ENCODE measurements around the gene XPR1. TPM values are rescaled to one million over a fixed set of nuclear protein-coding genes. Genes with fewer than 3 reads are reported as not detected.

XPR1 gene
- total and polyA plus RNA-seq, 2 of the 8 experiments (the other 6 are each of a cell fraction or from before 2014, with no cell fraction given): 28.6 to 43.9 TPM

DNA sequence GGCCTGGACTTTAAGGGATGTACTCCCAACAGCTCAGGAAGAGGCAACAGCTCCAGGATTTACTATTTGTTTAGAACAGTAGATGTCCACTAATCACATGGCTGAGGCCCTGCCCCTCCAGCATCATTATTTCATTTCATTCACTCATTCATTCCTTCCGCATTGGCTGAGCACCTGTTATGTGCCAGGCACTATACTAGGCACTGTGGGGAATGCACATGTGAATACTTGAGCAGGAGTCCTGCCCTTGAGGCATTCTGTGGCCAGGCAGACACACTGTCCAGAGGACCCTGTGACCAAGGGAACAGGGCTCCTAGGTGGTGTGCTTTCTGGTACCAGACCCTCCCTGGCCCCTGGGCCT lies 305.2 kb downstream of the XPR1 start:
- no peak overlapping the region for H3K4me3 ChIP-seq (ENCODE audit: extremely low read depth in 1 of 4, insufficient read depth in 2 of 4, low read depth in 3 of 4, low read length in 4 of 4)
- no peak for FAIRE-seq

More for the DNA sequence above, 305.2 kb downstream of the XPR1 start:
- Histone ChIP-seq H3K36me3 (ENCODE audit: control insufficient read depth in 2 of 4, insufficient read depth in 4 of 4, low read length in 3 of 4) (peaks cover 0 to 3% (median under 1%) of the 10 kb centered on the region in 4 experiments; a peak in 1 of 8 replicates), H3K18ac (ENCODE audit: extremely low read depth, low read length) (no peak overlapping the region), H3K14ac (ENCODE audit: insufficient read length) (no peak overlapping the region), H2BK15ac (ENCODE audit: low read length) (no peak overlapping the region), H2BK12ac (ENCODE audit: low read depth, low read length) (no peak overlapping the region), H3K56ac (replicated peaks; ENCODE audit: insufficient read length, low read depth, low read length) (no peak overlapping the region), H3K23me2 (ENCODE audit: low read depth, low read length) (no peaks in the 10 kb centered on the region), H3K27ac (ENCODE audit: low read depth, low read length) (no peak overlapping the region), H3K79me1 (ENCODE audit: low read depth, low read length) (no peaks in the 10 kb centered on the region), H4K20me1 (replicated peaks in 1 of 2; ENCODE audit: control insufficient read depth in 1 of 2, insufficient read depth in 2 of 2, low read length in 2 of 2) (peaks cover 0 to 6% of the 10 kb centered on the region in 2 experiments), H3K27me3 (replicated peaks in 1 of 4; ENCODE audit: control insufficient read depth in 3 of 4, extremely low read depth in 1 of 4, insufficient read depth in 3 of 4, low read length in 3 of 4) (no peaks in the 10 kb centered on the region), H3K9me3 (ENCODE audit: insufficient read depth in 2 of 2, low read depth in 1 of 2, low read length in 1 of 2) (no peaks in the 10 kb centered on the region), H2AK5ac (ENCODE audit: low read depth, low read length) (no peak overlapping the region), H2BK20ac (ENCODE audit: low read length) (no peak overlapping the region), H3K23ac (ENCODE audit: insufficient read length) (no peak overlapping the region), H4K8ac (ENCODE audit: extremely low read depth, insufficient read depth, low read length) (no peak overlapping the region), H3K4ac (replicated peaks; ENCODE audit: insufficient read length, low read depth, low read length) (no peak overlapping the region), H2BK120ac (replicated peaks; ENCODE audit: low read depth, low read length) (no peak overlapping the region), H4K5ac (ENCODE audit: insufficient read length, low read depth, low read length) (no peak overlapping the region), H3K4me2 (ENCODE audit: insufficient read depth in 1 of 2, low read depth in 2 of 2, low read length in 2 of 2) (no peak overlapping the region), H3K4me1 (replicated peaks in 1 of 4; ENCODE audit: control insufficient read depth in 3 of 4, insufficient read depth in 4 of 4, low read length in 3 of 4) (peaks cover 0 to 7% (median 2%) of the 10 kb centered on the region in 4 experiments; a peak in 3 of 7 replicates), H2BK5ac (ENCODE audit: low read depth, low read length) (no peak overlapping the region), H3K9ac (replicated peaks in 1 of 4; ENCODE audit: extremely low read depth in 1 of 4, low read depth in 3 of 4, low read length in 3 of 4) (no peak overlapping the region), H3K79me2 (ENCODE audit: control insufficient read depth in 1 of 2, insufficient read depth in 2 of 2, low read length in 2 of 2) (no peaks in the 10 kb centered on the region), H4K91ac (replicated peaks; ENCODE audit: insufficient read length, low read length) (no peak overlapping the region), H2AFZ (ENCODE audit: low read length) (no peak overlapping the region)
- POLR2A ChIA-PET (ENCODE audit: partially characterized antibody): interaction anchor here (2.0 to 2.5 kb wide), 2 partner anchors 14 to 16 kb away, joined by 7 read pairs; no protein-coding TSS in a partner anchor
- CTCF ChIA-PET (ENCODE audit: partially characterized antibody): no interaction called here
- TF ChIP-seq NRF1 (IDR thresholded peaks at IDR 0.05; ENCODE audit: low read depth, low read length) (no peak), FOSL1 (IDR thresholded peaks at IDR 0.05; ENCODE audit: insufficient read depth, low read depth, low read length) (no peak), CTBP2 (IDR thresholded peaks at IDR 0.05; ENCODE audit: borderline replicate concordance, insufficient read depth, insufficient read length, low read length) (no peak)
- no peak for DNase-seq (ENCODE audit: low read depth in 1 of 2, low spot score in 2 of 2)
- 77% methylated on average over 1 of the region's 1 CpG; no CpG with 5 or more reads in 1 of the 2 experiments for WGBS, 2 experiments (ENCODE audit: extremely low coverage in 1 of 2, insufficient coverage in 1 of 2, insufficient read length in 1 of 2, insufficient replicate concordance in 2 of 2, low coverage in 1 of 2, low lambda C conversion rate in 2 of 2, missing lambda C conversion rate in 1 of 2)

All from H1 (cell line).